ENCODE results near the gene CEBPZOS. TPM values are rescaled to one million over a fixed set of nuclear protein-coding genes. Genes with fewer than 3 reads are reported as not detected.

CEBPZOS gene
- total and polyA plus RNA-seq, 10 of the 15 experiments (the other 5 are each of a cell fraction or from before 2014, with no cell fraction given) = 22.9 to 50.8 (median 39.1) TPM

- ChIA-PET POLR2A (no interaction called here), SMC1A (ENCODE audit: uncharacterized antibody, unreplicated experiment) (no interaction called here), CTCF (interaction anchor here (0.8 to 1.0 kb wide), 2 partner anchors 11 to 205 kb away, joined by 3 read pairs; no protein-coding TSS in a partner anchor), RAD21 (ENCODE audit: unreplicated experiment) (no interaction called here)
- H3K4me1 ChIP-seq (ENCODE audit: control insufficient read depth, insufficient read depth, low read length) = no peaks in the 10 kb centered on the region; the same call in 1 of the 2 replicates
- no peak overlapping the region for H3K4me2 ChIP-seq (ENCODE audit: control insufficient read depth, insufficient read depth)
- no peaks in the 10 kb centered on the region for H3K27me3 ChIP-seq (replicated peaks in 1 of 2; ENCODE audit: control insufficient read depth in 2 of 2, insufficient read depth in 2 of 2, low read length in 1 of 2)
- intact Hi-C loops (cut with micrococcal nuclease; ENCODE audit: unreplicated experiment) (no loop called here), in situ Hi-C loops (cut with MboI) (no loop called here)
- no peaks in the 10 kb centered on the region for H3K79me2 ChIP-seq (ENCODE audit: control insufficient read depth, insufficient read depth, low read length)
- H4K20me1 ChIP-seq (ENCODE audit: control insufficient read depth, insufficient read depth) = no peaks in the 10 kb centered on the region
- H3K27ac ChIP-seq (ENCODE audit: control insufficient read depth, insufficient read depth) = no peak overlapping the region
- 24% methylated on average over 4 of the region's 4 CpGs for WGBS (ENCODE audit: insufficient coverage, insufficient replicate concordance, low lambda C conversion rate, missing lambda C conversion rate)
- no peaks in the 10 kb centered on the region; the same call in 2 of the 3 replicates for H3K9me3 ChIP-seq (replicated peaks; ENCODE audit: control insufficient read depth, insufficient read depth, low read length)
- no peak for ATAC-seq
- no peak for DNase-seq (ENCODE audit: low read depth, low spot score)
- H3K9ac ChIP-seq (ENCODE audit: control insufficient read depth, insufficient read depth, low read length) = no peak overlapping the region
- BruUV-seq (replicated peaks) = no TSS peak
- FAIRE-seq = no peak
- H2AFZ ChIP-seq (ENCODE audit: control insufficient read depth, low read depth, low read length) = no peak overlapping the region
- TF ChIP-seq SMC3 (IDR thresholded peaks at IDR 0.05; ENCODE audit: borderline replicate concordance, low read length) (no peak), SP1 (IDR thresholded peaks at IDR 0.05; ENCODE audit: low read depth, low read length) (no peak), SPI1 (IDR thresholded peaks at IDR 0.05; ENCODE audit: borderline replicate concordance, insufficient read depth, low read depth, low read length) (no peak), ELK1 (IDR thresholded peaks at IDR 0.05; ENCODE audit: low read depth, low read length) (no peak), NR2F1 (conservative IDR thresholded peaks at IDR 0.05) (no peak), E4F1 (IDR thresholded peaks at IDR 0.05; ENCODE audit: borderline replicate concordance, partially characterized antibody) (no peak)
- H3K4me3 ChIP-seq = no peak overlapping the region
- H3K36me3 ChIP-seq (ENCODE audit: control insufficient read depth in 2 of 2, insufficient read depth in 2 of 2, low read length in 1 of 2) = no peaks in the 10 kb centered on the region
Observed at GRCh38 chr2:37191253-37191652, 5.0 kb upstream of the CEBPZOS start.
